Endothelial cell (in vitro differentiated cells): ENCODE data around the gene JOSD2. TPM values are rescaled to one million over a fixed set of nuclear protein-coding genes. Genes with fewer than 3 reads are reported as not detected.

Source experiments
- DNase-seq: peaks from one replicate; pipeline ENCODE4 v3.0.0; 2021; ENCODE audit warnings: low spot score
- H3K27ac Mint-ChIP-seq: one replicate; pipeline ENCODE4 v1.8.0; 2021; ENCODE audit warnings: mixed read lengths, inconsistent platforms; ENCODE audit not compliant: unreplicated experiment
- H3K27me3 Mint-ChIP-seq: one replicate; pipeline ENCODE4 v1.8.0; 2021; ENCODE audit warnings: mild to moderate bottlenecking, moderate library complexity, mixed read lengths, inconsistent platforms; ENCODE audit not compliant: unreplicated experiment
- H3K36me3 Mint-ChIP-seq: one replicate; pipeline ENCODE4 v1.8.0; 2021; ENCODE audit warnings: mild to moderate bottlenecking, low read depth, mixed read lengths, inconsistent platforms; ENCODE audit not compliant: unreplicated experiment
- H3K4me1 Mint-ChIP-seq: one replicate; pipeline ENCODE4 v1.8.0; 2021; ENCODE audit warnings: mild to moderate bottlenecking, mixed read lengths, inconsistent platforms; ENCODE audit not compliant: unreplicated experiment
- H3K4me3 Mint-ChIP-seq: one replicate; pipeline ENCODE4 v1.8.0; 2021; ENCODE audit warnings: mild to moderate bottlenecking, mixed read lengths, inconsistent platforms; ENCODE audit not compliant: unreplicated experiment
- H3K9me3 Mint-ChIP-seq: one replicate; pipeline ENCODE4 v1.8.0; 2021; ENCODE audit warnings: mixed read lengths, inconsistent platforms; ENCODE audit not compliant: unreplicated experiment
- CTCF ChIP-seq: fragments of 200-600 bp; sonication (generic); IDR thresholded peaks from one replicate; pipeline ENCODE4 v1.5.0; 2021; ENCODE audit warnings: antibody characterized with exemption; ENCODE audit not compliant: unreplicated experiment
- total RNA-seq: library from RNA; stranded (reverse); fragmentation: NEBNext Ultra II Directional; extraction: Animal tissue kit (Norgen Biotek cat#: 25700); gene quantifications from one replicate; pipeline ENCODE4 v1.2.1, GENCODE V29; 2021; ENCODE audit not compliant: unreplicated experiment

JOSD2 gene
- total RNA-seq, 1 donor from 2014 or later: 0.46 TPM

DNA sequence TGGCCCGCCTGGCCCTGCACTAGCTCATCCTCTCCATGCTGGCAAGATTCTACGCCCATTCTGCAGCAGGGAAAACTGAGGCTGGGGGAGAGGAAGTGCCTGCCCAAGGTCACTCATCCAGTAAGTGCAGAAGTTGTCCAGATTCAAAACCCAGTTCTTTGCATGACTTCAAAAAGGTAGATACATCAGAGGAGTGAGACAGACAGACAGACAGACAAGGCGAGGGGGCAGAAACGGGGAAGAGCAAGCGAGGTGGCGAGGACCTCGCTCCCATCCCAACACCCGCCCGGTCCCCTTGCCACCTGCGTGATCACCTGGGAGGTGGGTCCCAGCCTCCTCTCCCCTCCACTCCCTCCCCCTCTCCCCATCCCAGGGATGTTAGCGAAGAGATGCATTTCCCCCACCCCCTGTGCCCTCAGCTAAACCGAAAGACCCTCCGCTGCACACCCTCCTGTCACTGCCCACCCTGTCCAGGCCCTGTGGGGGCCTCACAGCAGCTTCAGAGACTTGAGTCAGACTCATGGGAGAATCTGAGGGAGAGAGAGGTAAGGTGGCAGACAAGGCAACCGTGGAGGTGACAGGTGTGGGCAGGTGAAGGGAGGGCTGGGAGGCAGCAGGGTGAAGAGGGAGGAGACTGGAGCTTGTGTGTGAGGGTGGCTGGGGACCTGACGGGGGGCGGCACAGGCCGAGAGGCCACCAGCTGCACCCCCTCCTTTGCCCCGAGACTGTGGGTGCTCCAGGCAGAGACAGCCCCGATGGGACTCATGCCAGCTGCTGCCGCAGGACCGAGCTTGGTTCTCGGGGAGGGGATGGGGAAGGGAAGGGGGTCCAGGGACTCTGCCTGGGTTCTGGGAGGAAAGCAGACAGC lies 38.3 kb upstream of the JOSD2 start:
- Mint-ChIP-seq H3K4me3 (peak overlapping the region; percentile 7), H3K4me1 (peaks cover 3% of the 10 kb centered on the region), H3K9me3 (peaks cover 42% of the 10 kb centered on the region), H3K27ac (no peak overlapping the region), H3K27me3 (peaks cover 26% of the 10 kb centered on the region), H3K36me3 (peaks cover 23% of the 10 kb centered on the region)
- DNase-seq: no peak
- no peak for TF ChIP-seq CTCF

GRCh38 chr19:50548191-50549058 lies 37.4 kb upstream of the JOSD2 start:
- no peak overlapping the region for H3K4me3 Mint-ChIP-seq
- peaks cover 37% of the 10 kb centered on the region for H3K9me3 Mint-ChIP-seq
- peaks cover 3% of the 10 kb centered on the region for H3K4me1 Mint-ChIP-seq
- H3K36me3 Mint-ChIP-seq: peaks cover 20% of the 10 kb centered on the region
- no peak for DNase-seq
- no peak overlapping the region for H3K27ac Mint-ChIP-seq
- TF ChIP-seq CTCF: no peak
- H3K27me3 Mint-ChIP-seq: peaks cover 23% of the 10 kb centered on the region

DNA sequence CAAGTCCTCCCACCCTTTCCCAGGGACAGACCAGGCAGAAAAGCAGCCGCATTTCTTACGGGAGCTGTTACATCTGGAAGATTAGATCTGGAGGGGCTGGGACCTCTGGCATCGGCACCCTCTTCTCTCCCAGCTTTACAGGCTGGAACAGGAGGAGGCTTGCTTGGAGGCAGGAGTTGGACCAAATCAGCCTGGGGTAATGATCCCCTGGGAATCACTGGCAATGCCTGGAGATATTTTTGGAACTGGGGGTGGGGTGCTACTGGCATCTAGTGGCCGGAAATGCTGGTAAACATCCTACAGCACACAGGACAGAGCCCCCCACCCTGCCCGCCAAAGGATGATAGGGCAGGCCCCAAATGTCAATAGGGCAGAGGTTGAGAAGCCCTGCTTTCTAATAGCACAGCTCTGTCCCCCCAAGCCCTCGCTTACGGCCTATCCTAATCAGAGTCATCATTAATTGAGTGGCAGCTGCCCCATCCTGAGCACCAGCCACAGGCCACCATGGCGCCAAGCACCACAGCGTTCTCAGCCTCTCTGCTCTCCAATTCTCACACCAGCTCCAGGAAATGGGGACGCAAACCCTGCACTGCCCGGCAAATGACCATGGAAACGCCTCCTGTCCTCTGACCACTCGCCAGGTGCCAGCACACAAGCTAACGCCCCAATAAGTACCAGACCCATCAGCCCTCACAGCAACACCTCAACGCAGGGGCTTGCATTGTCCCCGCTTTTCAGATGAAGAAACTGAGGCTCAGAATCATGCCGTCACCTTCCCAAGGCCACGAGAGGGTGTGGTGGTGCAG lies 36.6 kb upstream of the JOSD2 start:
- H3K27ac Mint-ChIP-seq: peak overlapping the region; percentile 36
- H3K4me3 Mint-ChIP-seq: no peak overlapping the region
- DNase-seq: no peak
- no peak for TF ChIP-seq CTCF
- peaks cover 3% of the 10 kb centered on the region for H3K4me1 Mint-ChIP-seq
- H3K9me3 Mint-ChIP-seq: peaks cover 37% of the 10 kb centered on the region
- H3K36me3 Mint-ChIP-seq: peaks cover 15% of the 10 kb centered on the region
- peaks cover 17% of the 10 kb centered on the region for H3K27me3 Mint-ChIP-seq

DNA sequence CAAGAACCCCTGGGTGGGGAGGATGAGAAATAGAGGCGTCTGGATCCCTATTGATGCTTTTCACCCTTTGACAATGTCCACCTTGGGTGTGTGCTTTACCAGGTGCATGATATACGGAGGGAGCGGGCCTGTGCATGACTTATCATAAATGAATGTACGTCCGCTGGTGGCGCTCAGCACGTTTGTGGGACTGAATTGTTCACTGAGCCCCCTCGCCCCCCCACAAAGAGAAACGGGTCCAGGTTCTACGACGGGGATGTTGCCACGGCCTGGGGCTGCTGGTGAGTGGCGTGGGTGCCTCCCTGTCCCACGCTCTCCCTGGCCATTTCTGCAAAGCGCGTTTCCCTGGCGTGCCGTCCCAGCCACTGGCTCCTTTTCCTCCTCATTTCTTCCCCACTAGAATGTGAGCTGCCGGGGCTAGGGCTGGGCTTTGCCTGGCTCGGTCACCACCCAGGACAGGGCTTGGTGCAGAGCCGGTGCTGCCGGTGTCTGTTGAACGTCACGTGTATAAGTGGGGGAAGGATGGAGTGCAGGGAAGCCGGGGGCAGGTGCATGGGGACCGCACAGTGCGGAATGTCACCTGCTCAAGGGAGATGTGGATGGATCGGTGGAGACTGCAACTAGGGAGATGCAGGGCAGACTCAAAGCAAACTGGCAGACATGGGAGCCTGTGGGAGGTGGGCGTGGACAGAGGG lies 35.7 kb upstream of the JOSD2 start:
- no peak overlapping the region for H3K4me3 Mint-ChIP-seq
- H3K9me3 Mint-ChIP-seq: peaks cover 36% of the 10 kb centered on the region
- H3K27me3 Mint-ChIP-seq: peaks cover 14% of the 10 kb centered on the region
- H3K4me1 Mint-ChIP-seq: no peaks in the 10 kb centered on the region
- H3K36me3 Mint-ChIP-seq: peaks cover 10% of the 10 kb centered on the region
- no peak for DNase-seq
- no peak overlapping the region for H3K27ac Mint-ChIP-seq
- no peak for TF ChIP-seq CTCF
